A673 (cell line): ENCODE measurements around the gene FBXL7. TPM values are rescaled to one million over a fixed set of nuclear protein-coding genes. Genes with fewer than 3 reads are reported as not detected.

Experiments used
- BruUV-seq: library from RNA; stranded (reverse); fragments of 400-500 nt; replicated peaks from 2 replicates; lab custom pipeline; 2021; lab: Mats Ljungman, UMichigan
- CTCF ChIA-PET: fragments of 300-600 bp; sonication (Branson Sonifier 250); formaldehyde crosslinking; loops from one replicate; lab custom pipeline; 2022; ENCODE audit warnings: antibody characterized with exemption; lab: Charles Lee
- POLR2A ChIA-PET: fragments of 300-600 bp; sonication (Branson Sonifier 250); formaldehyde crosslinking; loops from one replicate; lab custom pipeline; 2022; ENCODE audit warnings: antibody characterized with exemption; ENCODE audit not compliant: low non-redundant PET; lab: Charles Lee
- DNase-seq: peaks from one replicate; pipeline ENCODE4 v3.0.0-alpha.2; 2015; ENCODE audit warnings: low spot score
- H3K27ac ChIP-seq: fragments of 200-600 bp; sonication (generic); 2 replicates; pipeline ENCODE4 v1.5.1; 2016; ENCODE audit warnings: mixed run types, low read depth, mild to moderate bottlenecking, mixed read lengths, antibody characterized with exemption, low read length; ENCODE audit not compliant: poor library complexity, severe bottlenecking
- H3K27me3 ChIP-seq: fragments of 200-600 bp; sonication (generic); replicated peaks from 2 replicates; pipeline ENCODE4 v1.6.1; 2017; ENCODE audit warnings: mixed run types, low read depth, mild to moderate bottlenecking, mixed read lengths, antibody characterized with exemption, low read length; ENCODE audit not compliant: insufficient read depth, poor library complexity
- H3K36me3 ChIP-seq: fragments of 200-600 bp; sonication (generic); 2 replicates; pipeline ENCODE4 v1.6.1; 2016; ENCODE audit warnings: mixed run types, mild to moderate bottlenecking, mixed read lengths, antibody characterized with exemption, low read length; ENCODE audit not compliant: insufficient read depth, poor library complexity, severe bottlenecking
- H3K4me1 ChIP-seq: fragments of 200-600 bp; sonication (generic); 2 replicates; pipeline ENCODE4 v1.6.1; 2017; ENCODE audit warnings: mixed run types, mild to moderate bottlenecking, mixed read lengths, antibody characterized with exemption, low read length; ENCODE audit not compliant: insufficient read depth, poor library complexity, severe bottlenecking
- H3K4me3 ChIP-seq: fragments of 200-600 bp; sonication (generic); 2 replicates; pipeline ENCODE4 v1.5.1; 2016; ENCODE audit warnings: low read depth, mixed run types, mild to moderate bottlenecking, mixed read lengths, low read length; ENCODE audit not compliant: poor library complexity, severe bottlenecking
- H3K9me3 ChIP-seq: fragments of 200-600 bp; sonication (generic); 2 replicates; pipeline ENCODE4 v1.6.1; 2016; ENCODE audit warnings: mixed run types, low read depth, mild to moderate bottlenecking, mixed read lengths, antibody characterized with exemption, low read length; ENCODE audit not compliant: poor library complexity, severe bottlenecking
- EZH2 ChIP-seq: fragments of 200-600 bp; sonication (generic); IDR thresholded peaks from 2 replicates; pipeline ENCODE4 v1.6.1; 2017; ENCODE audit warnings: borderline replicate concordance, low read depth, mild to moderate bottlenecking, mixed read lengths, antibody characterized with exemption, low read length; ENCODE audit not compliant: poor library complexity, severe bottlenecking
- intact Hi-C: fragments of 100-400 bp; cut with micrococcal nuclease; formaldehyde crosslinking; loops from one replicate; pipeline ENCODE4 v1.10.0; 2022; ENCODE audit not compliant: unreplicated experiment
- total RNA-seq: library from RNA; stranded (reverse); gene quantifications from 2 replicates; pipeline ENCODE4 v1.2.3, GENCODE V29; 2021
- TF ChIP-seq, protein P1 (sequence below): fragments of 300-800, 200-600 bp; sonication (generic); conservative IDR thresholded peaks from 2 replicates; pipeline ENCODE4 v1.5.1; 2017; ENCODE audit warnings: low read depth, mild to moderate bottlenecking, antibody characterized with exemption, low read length, moderate library complexity, mixed read lengths

Gene FBXL7
- total RNA-seq, 1 experiment from 2014 or later, result 5.9 TPM

DNA sequence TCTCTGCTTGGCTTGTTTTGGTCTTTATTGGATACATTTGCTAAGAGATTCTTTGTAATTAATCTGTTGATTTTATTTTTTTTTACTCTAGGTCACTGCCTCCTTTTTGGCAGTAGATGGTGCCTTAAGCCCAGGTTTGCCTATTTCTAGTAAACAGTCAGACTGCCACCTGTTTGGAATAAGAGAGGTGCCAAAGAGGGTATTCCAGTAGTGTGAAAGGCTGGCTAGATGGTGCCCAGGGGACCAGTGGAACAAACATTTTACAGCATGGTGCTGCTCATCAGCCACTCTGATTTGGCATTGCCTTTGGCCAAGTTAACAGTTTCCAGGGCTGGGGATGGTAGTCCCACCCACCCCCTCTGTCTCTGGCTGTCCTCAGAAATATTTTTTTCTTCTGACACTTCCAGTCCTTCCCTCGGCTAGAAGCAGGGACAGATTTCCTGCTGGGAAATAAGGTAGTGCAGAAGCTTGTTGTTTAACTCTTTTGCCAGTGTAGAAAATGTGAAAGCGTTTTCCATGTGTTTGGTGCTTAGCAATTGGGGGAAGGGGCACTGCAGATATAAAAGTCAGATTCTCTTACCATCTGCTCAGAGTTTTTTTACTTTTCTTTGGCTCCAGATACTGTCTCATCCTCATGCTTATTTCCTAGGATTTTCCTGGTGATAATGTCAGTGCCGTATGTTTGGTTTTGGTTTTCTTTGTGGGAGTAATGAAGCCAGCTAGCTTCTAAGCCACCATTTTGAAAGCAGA, 36.6 kb upstream of the FBXL7 start:
- TF ChIP-seq EZH2, result no peak
- TF ChIP-seq, protein P1, sequence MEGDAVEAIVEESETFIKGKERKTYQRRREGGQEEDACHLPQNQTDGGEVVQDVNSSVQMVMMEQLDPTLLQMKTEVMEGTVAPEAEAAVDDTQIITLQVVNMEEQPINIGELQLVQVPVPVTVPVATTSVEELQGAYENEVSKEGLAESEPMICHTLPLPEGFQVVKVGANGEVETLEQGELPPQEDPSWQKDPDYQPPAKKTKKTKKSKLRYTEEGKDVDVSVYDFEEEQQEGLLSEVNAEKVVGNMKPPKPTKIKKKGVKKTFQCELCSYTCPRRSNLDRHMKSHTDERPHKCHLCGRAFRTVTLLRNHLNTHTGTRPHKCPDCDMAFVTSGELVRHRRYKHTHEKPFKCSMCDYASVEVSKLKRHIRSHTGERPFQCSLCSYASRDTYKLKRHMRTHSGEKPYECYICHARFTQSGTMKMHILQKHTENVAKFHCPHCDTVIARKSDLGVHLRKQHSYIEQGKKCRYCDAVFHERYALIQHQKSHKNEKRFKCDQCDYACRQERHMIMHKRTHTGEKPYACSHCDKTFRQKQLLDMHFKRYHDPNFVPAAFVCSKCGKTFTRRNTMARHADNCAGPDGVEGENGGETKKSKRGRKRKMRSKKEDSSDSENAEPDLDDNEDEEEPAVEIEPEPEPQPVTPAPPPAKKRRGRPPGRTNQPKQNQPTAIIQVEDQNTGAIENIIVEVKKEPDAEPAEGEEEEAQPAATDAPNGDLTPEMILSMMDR, result 0 out of 2 replicates have a peak, but pooled peaks have one; percentile 30
- no peaks in the 10 kb centered on the region for H3K36me3 ChIP-seq
- DNase-seq, result peak; percentile 4
- H3K4me3 ChIP-seq, result no peak overlapping the region
- no TSS peak for BruUV-seq
- peaks cover 3% of the 10 kb centered on the region for H3K9me3 ChIP-seq
- CTCF ChIA-PET, result interaction anchor here (0.5 kb wide), 1 partner anchor 361 kb away, joined by 5 read pairs; no protein-coding TSS in a partner anchor
- intact Hi-C loops, result loop anchor here (1.0 to 10.0 kb wide), 3 partner anchors 329 to 531 kb away; no protein-coding TSS in a partner anchor
- no peak overlapping the region for H3K27ac ChIP-seq
- POLR2A ChIA-PET, result no interaction called here
- H3K4me1 ChIP-seq, result no peaks in the 10 kb centered on the region
- no peaks in the 10 kb centered on the region for H3K27me3 ChIP-seq

DNA sequence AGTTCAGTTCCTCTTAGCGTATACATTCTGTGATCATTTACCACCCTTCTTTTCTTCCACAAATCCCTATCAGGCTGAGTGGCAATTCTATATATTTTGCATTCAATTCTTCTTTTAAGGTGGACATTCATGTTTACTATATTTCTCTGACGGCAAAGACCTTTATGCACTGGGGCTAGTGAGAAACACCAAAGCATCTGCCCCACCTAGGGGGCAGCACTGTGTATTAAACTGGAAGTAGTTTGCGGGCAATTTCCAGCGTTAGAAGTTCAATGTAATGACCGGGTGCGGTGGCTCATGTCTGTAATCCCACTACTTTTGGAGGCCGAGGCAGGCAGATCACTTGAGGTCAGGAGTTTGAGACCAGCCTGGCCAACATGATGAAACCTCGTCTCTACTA, 27.9 kb upstream of the FBXL7 start:
- no peak overlapping the region for H3K27ac ChIP-seq
- no peaks in the 10 kb centered on the region for H3K27me3 ChIP-seq
- BruUV-seq, result no TSS peak
- H3K4me1 ChIP-seq, result no peaks in the 10 kb centered on the region
- CTCF ChIA-PET, result no interaction called here
- no peaks in the 10 kb centered on the region for H3K9me3 ChIP-seq
- intact Hi-C loops, result no loop called here
- POLR2A ChIA-PET, result interaction anchor here (0.5 kb wide), 1 partner anchor 30 kb away, joined by 11 read pairs; no protein-coding TSS in a partner anchor
- H3K36me3 ChIP-seq, result no peaks in the 10 kb centered on the region
- no peak overlapping the region for H3K4me3 ChIP-seq
- DNase-seq, result no peak
- TF ChIP-seq, protein P1, result 0 out of 2 replicates have a peak, but pooled peaks have one; percentile 11
- TF ChIP-seq EZH2, result no peak

DNA sequence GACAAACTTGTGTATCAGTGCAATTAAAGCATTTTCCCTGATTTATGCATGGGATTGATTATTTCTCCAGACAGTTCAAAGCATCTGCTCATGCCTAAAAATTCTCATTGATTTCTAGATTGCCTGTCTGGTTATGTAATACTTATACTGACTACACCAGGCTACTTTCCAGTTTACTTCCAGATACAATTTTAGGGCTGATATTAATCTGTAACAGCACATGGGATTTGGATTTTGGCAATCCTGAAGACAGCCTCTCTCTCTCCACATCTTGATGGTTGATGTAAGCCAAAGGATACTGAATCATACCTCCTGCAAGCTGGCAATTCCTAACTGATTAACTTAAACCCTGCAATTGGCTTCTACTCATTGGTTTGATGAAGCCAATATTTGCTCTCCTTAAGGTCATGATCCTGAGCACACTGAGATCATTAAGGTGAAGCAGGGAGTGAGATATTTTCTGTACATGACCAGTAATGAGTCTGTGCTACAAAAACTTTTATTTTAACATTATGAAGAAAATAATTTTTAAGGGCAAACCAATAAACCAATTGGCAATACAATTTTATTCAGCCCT, 25.7 kb upstream of the FBXL7 start:
- Histone ChIP-seq H3K27me3 (no peaks in the 10 kb centered on the region), H3K36me3 (no peaks in the 10 kb centered on the region), H3K4me3 (no peak overlapping the region), H3K9me3 (no peaks in the 10 kb centered on the region), H3K27ac (no peak overlapping the region), H3K4me1 (no peaks in the 10 kb centered on the region)
- TF ChIP-seq, protein P1, result no peak
- no peak for TF ChIP-seq EZH2
- DNase-seq, result no peak
- intact Hi-C loops, result no loop called here
- POLR2A ChIA-PET, result no interaction called here
- BruUV-seq, result no TSS peak
- CTCF ChIA-PET, result no interaction called here
